Measurements from ENCODE around the gene PPP1R2B. TPM values are rescaled to one million over a fixed set of nuclear protein-coding genes. Genes with fewer than 3 reads are reported as not detected.

PPP1R2B gene
- total and polyA plus RNA-seq, 8 donors, result not detected

- intact Hi-C loops (cut with DNase I; ENCODE audit: low total_unique reads), result no loop called here
- 79 to 94% (median 89%) methylated on average over 1 of the region's 1 CpG for WGBS, 5 donors
- Histone ChIP-seq H3K27ac (no peak overlapping the region), H3K36me3 (no peaks in the 10 kb centered on the region), H3K4me1 (no peaks in the 10 kb centered on the region), H3K27me3 (no peaks in the 10 kb centered on the region), H3K9me3 (peaks cover 0 to 19% (median 12%) of the 10 kb centered on the region in 4 donors), H3K4me3 (no peak overlapping the region)
- DNase-seq, result no peak
- TF ChIP-seq EP300 (IDR thresholded peaks at IDR 0.05) (no peak), POLR2A (IDR thresholded peaks at IDR 0.05) (no peak), POLR2AphosphoS5 (IDR thresholded peaks at IDR 0.05) (no peak), CTCF (IDR thresholded peaks at IDR 0.05) (no peak)
Measured at GRCh38 chr5:156870498-156870839, 20.4 kb downstream of the PPP1R2B start.

- TF ChIP-seq EP300 (IDR thresholded peaks at IDR 0.05) (no peak), CTCF (IDR thresholded peaks at IDR 0.05) (no peak), POLR2AphosphoS5 (IDR thresholded peaks at IDR 0.05) (no peak), POLR2A (IDR thresholded peaks at IDR 0.05) (no peak)
- 63 to 91% (median 67%) methylated on average over 1 of the region's 1 CpG for WGBS, 5 donors
- H3K9me3 ChIP-seq, result peaks cover 0 to 19% (median 12%) of the 10 kb centered on the region in 4 donors
- DNase-seq, result no peak
- no peak overlapping the region for H3K27ac ChIP-seq
- H3K27me3 ChIP-seq, result no peaks in the 10 kb centered on the region
- intact Hi-C loops (cut with DNase I; ENCODE audit: low total_unique reads), result no loop called here
- H3K4me1 ChIP-seq, result no peaks in the 10 kb centered on the region
- H3K36me3 ChIP-seq, result no peaks in the 10 kb centered on the region
- H3K4me3 ChIP-seq, result no peak overlapping the region
Measured at GRCh38 chr5:156871212-156871611, 21.1 kb downstream of the PPP1R2B start.

- intact Hi-C loops (cut with DNase I; ENCODE audit: low total_unique reads), result no loop called here
- H3K4me3 ChIP-seq, result no peak overlapping the region
- H3K9me3 ChIP-seq, result no peaks in the 10 kb centered on the region
- H3K27me3 ChIP-seq, result no peaks in the 10 kb centered on the region
- H3K4me1 ChIP-seq, result no peaks in the 10 kb centered on the region
- TF ChIP-seq CTCF (IDR thresholded peaks at IDR 0.05) (no peak), POLR2A (IDR thresholded peaks at IDR 0.05) (no peak), POLR2AphosphoS5 (IDR thresholded peaks at IDR 0.05) (no peak), EP300 (IDR thresholded peaks at IDR 0.05) (no peak)
- DNase-seq, result no peak
- WGBS, 5 donors, result 65 to 84% (median 80%) methylated on average over 3 of the region's 3 CpGs
- no peak overlapping the region for H3K27ac ChIP-seq
- no peaks in the 10 kb centered on the region for H3K36me3 ChIP-seq
Measured at GRCh38 chr5:156879665-156880285, 29.7 kb downstream of the PPP1R2B start.

- no peak for DNase-seq
- Histone ChIP-seq H3K4me3 (no peak overlapping the region), H3K9me3 (no peaks in the 10 kb centered on the region), H3K36me3 (no peaks in the 10 kb centered on the region), H3K27me3 (no peaks in the 10 kb centered on the region), H3K4me1 (no peaks in the 10 kb centered on the region), H3K27ac (no peak overlapping the region)
- TF ChIP-seq POLR2AphosphoS5 (IDR thresholded peaks at IDR 0.05), result no peak
- intact Hi-C loops (cut with DNase I; ENCODE audit: low total_unique reads), result no loop called here
- 65 to 82% (median 70%) methylated on average over 3 of the region's 3 CpGs for WGBS, 5 donors
Measured at GRCh38 chr5:156883316-156883875, 33.3 kb downstream of the PPP1R2B start.

GRCh38 chr5:156888520-156888919 is 38.4 kb downstream of the PPP1R2B start:
- Histone ChIP-seq H3K27me3 (no peaks in the 10 kb centered on the region), H3K4me3 (no peak overlapping the region), H3K9me3 (no peaks in the 10 kb centered on the region), H3K27ac (no peak overlapping the region), H3K4me1 (no peaks in the 10 kb centered on the region), H3K36me3 (no peaks in the 10 kb centered on the region)
- WGBS, 5 donors, result 77 to 93% (median 88%) methylated on average over 2 of the region's 2 CpGs
- no peak for DNase-seq
- intact Hi-C loops (cut with DNase I; ENCODE audit: low total_unique reads), result no loop called here
- TF ChIP-seq POLR2A (IDR thresholded peaks at IDR 0.05) (no peak), POLR2AphosphoS5 (IDR thresholded peaks at IDR 0.05) (no peak), CTCF (IDR thresholded peaks at IDR 0.05) (no peak), EP300 (IDR thresholded peaks at IDR 0.05) (no peak)

Data from stomach (tissue), 9 donors.